ENCODE results near the gene ZNF222.

ZNF222 gene

GRCh38 chr19:44025217-44025936 lies at the start of gene ZNF222:
ZNF222 (plus strand) TSS chr19:44025379; CDS start chr19:44025437, 58 bp downstream.
- peak; percentile 59 for DNase-seq (ENCODE audit: extremely low read depth, low read depth)
- no peak for TF ChIP-seq CTCF (IDR thresholded peaks at IDR 0.05; ENCODE audit: low read depth, low read length)

GRCh38 chr19:43976732-43977131 lies 48.4 kb upstream of the ZNF222 start:
- DNase-seq (ENCODE audit: extremely low read depth, low read depth) = no peak
- no peak for TF ChIP-seq CTCF (IDR thresholded peaks at IDR 0.05; ENCODE audit: low read depth, low read length)

- no peak for DNase-seq (ENCODE audit: extremely low read depth, low read depth)
- TF ChIP-seq CTCF (IDR thresholded peaks at IDR 0.05; ENCODE audit: low read depth, low read length) = no peak
Measured at GRCh38 chr19:43983544-43983911, 41.7 kb upstream of the ZNF222 start.

GRCh38 chr19:43983912-43984686 lies 41.1 kb upstream of the ZNF222 start, which contains the start of gene ZNF155:
ZNF155 (plus strand) TSS chr19:43984188; CDS start chr19:43988544, 4,356 bp downstream.
- DNase-seq (ENCODE audit: extremely low read depth, low read depth) = peak; percentile 91
- no peak for TF ChIP-seq CTCF (IDR thresholded peaks at IDR 0.05; ENCODE audit: low read depth, low read length)

- TF ChIP-seq CTCF (IDR thresholded peaks at IDR 0.05; ENCODE audit: low read depth, low read length) = no peak
- no peak for DNase-seq (ENCODE audit: extremely low read depth, low read depth)
Measured at GRCh38 chr19:43984687-43985000, 40.5 kb upstream of the ZNF222 start.

GRCh38 chr19:43997631-43998290 lies 27.4 kb upstream of the ZNF222 start:
- no peak for TF ChIP-seq CTCF (IDR thresholded peaks at IDR 0.05; ENCODE audit: low read depth, low read length)
- no peak for DNase-seq (ENCODE audit: extremely low read depth, low read depth)

GRCh38 chr19:44002212-44002565 lies 23.0 kb upstream of the ZNF222 start:
- no peak for TF ChIP-seq CTCF (IDR thresholded peaks at IDR 0.05; ENCODE audit: low read depth, low read length)
- DNase-seq (ENCODE audit: extremely low read depth, low read depth) = no peak

All from AG09319 (cell line).